Esophagus squamous epithelium (tissue), 4 donors: Measurements from ENCODE around the gene PLEKHA7.

Experiments used
- CTCF ChIP-seq, 6 experiments: fragments of 450-650 bp in 4 of 6; fragments of 200-600 bp in 2 of 6; sonication (generic) in 2 of 6; IDR thresholded peaks; one replicate each; pipeline ENCODE4 v1.5.1; 2016 to 2019; ENCODE audit warnings: antibody characterized with exemption in 6 of 6, mild to moderate bottlenecking in 4 of 6, moderate library complexity in 4 of 6
- POLR2A ChIP-seq, 4 donors: fragments of 450-650 bp; IDR thresholded peaks; one replicate each; pipeline ENCODE4 v1.6.1; 2017; ENCODE audit warnings: antibody characterized with exemption in 4 of 4, mild to moderate bottlenecking in 4 of 4, moderate library complexity in 3 of 4

DNA sequence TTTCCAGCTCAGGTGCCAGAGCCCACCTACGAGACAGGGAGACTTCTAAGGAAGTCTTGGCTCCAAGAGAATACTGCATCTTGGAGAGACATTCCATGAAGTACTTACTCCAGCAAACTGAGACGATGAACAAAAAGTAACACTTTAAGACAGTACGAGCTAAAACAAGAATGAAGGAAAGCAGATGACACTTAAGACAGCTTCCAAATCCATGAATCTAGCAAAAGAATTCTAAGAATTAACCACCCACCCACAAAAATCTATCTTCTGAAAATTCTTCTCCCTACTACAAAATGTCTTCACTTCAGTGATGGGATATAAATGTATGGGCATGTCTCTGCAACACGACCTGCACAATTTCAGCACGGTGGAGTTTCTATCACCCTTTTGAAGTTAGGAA lies 142.8 kb downstream of the PLEKHA7 start:
- TF ChIP-seq CTCF (IDR thresholded peaks at IDR 0.05) (no peak), POLR2A (IDR thresholded peaks at IDR 0.05) (no peak)
